Neural cell (in vitro differentiated cells): Measurements from ENCODE around the gene FOXJ3.

Experiments
- CTCF ChIP-seq: fragments of 450-650 bp; IDR thresholded peaks from 2 replicates; pipeline ENCODE4 v1.5.1; 2014; ENCODE audit warnings: antibody characterized with exemption, mild to moderate bottlenecking, moderate library complexity; ENCODE audit not compliant: poor library complexity, severe bottlenecking
- EP300 ChIP-seq: fragments of 450-650 bp; conservative IDR thresholded peaks from 2 replicates; pipeline ENCODE4 v1.6.1; 2014; ENCODE audit warnings: antibody characterized with exemption, mild to moderate bottlenecking, moderate library complexity; ENCODE audit not compliant: poor library complexity, severe bottlenecking
- EZH2 ChIP-seq: fragments of 200-600, 300-800 bp; shearing (Covaris generic), sonication (generic); IDR thresholded peaks from 2 replicates; pipeline ENCODE4 v1.6.1; 2014; ENCODE audit warnings: antibody characterized with exemption, low read length, borderline replicate concordance, mild to moderate bottlenecking; ENCODE audit not compliant: insufficient read depth, poor library complexity, severe bottlenecking
- MXI1 ChIP-seq: fragments of 450-650 bp; conservative IDR thresholded peaks from 2 replicates; pipeline ENCODE4 v1.6.1; 2014; ENCODE audit warnings: antibody characterized with exemption, mild to moderate bottlenecking; ENCODE audit not compliant: poor library complexity, severe bottlenecking
- POLR2AphosphoS5 ChIP-seq: IDR thresholded peaks from 2 replicates; pipeline ENCODE4 v1.6.1; 2012
- RAD21 ChIP-seq: fragments of 450-650 bp; conservative IDR thresholded peaks from 2 replicates; pipeline ENCODE4 v1.6.1; 2014; ENCODE audit warnings: antibody characterized with exemption, mild to moderate bottlenecking, moderate library complexity
- REST ChIP-seq: IDR thresholded peaks from 2 replicates; pipeline ENCODE4 v1.6.1; 2012; ENCODE audit warnings: borderline replicate concordance
- SMC3 ChIP-seq: fragments of 450-650 bp; conservative IDR thresholded peaks from 2 replicates; pipeline ENCODE4 v1.6.1; 2014; ENCODE audit warnings: antibody characterized with exemption, mild to moderate bottlenecking, moderate library complexity; ENCODE audit not compliant: poor library complexity
- TAF1 ChIP-seq: IDR thresholded peaks from 2 replicates; pipeline ENCODE4 v1.6.1; 2012; ENCODE audit warnings: low read depth

- TF ChIP-seq CTCF (no peak), RAD21 (no peak), TAF1 (no peak), EP300 (no peak), EZH2 (no peak), SMC3 (no peak), POLR2AphosphoS5 (no peak), MXI1 (no peak), REST (no peak)
These were observed 29.5 kb upstream of the FOXJ3 start for GRCh38 chr1:42364542-42364941.
